ENCODE data around the gene TMEM11.
"Not testable (repeated sequence)": the region's sequence is repeated elsewhere in the genome, so short reads cannot be mapped to it uniquely, and the experiment has no call there.

TMEM11 gene

GRCh38 chr17:21242026-21242697 lies 28.2 kb upstream of the TMEM11 start:
- DNase-seq: no peak

DNA sequence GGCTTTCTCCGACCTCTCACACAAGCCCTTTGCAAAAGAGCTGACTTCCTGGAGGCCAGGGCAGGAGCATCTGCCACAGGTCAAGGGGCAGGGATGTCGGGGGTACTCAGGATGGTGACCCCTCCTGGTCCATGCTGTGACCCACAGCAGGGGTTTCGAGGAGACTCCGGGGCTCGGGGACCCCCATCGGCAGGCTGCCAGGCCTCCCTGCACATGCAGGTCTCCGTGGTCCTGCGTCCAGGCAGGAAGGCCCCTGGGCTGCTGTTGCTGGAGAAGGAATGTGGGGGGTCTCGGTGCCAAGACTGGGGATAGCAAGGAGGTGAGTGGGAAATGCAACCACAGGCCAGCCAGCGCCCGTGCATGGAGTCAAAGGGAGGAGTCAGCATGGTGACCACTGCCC lies 27.6 kb upstream of the TMEM11 start:
- no peak for DNase-seq

GRCh38 chr17:21240369-21241055 lies 26.6 kb upstream of the TMEM11 start:
- DNase-seq: no peak

DNA sequence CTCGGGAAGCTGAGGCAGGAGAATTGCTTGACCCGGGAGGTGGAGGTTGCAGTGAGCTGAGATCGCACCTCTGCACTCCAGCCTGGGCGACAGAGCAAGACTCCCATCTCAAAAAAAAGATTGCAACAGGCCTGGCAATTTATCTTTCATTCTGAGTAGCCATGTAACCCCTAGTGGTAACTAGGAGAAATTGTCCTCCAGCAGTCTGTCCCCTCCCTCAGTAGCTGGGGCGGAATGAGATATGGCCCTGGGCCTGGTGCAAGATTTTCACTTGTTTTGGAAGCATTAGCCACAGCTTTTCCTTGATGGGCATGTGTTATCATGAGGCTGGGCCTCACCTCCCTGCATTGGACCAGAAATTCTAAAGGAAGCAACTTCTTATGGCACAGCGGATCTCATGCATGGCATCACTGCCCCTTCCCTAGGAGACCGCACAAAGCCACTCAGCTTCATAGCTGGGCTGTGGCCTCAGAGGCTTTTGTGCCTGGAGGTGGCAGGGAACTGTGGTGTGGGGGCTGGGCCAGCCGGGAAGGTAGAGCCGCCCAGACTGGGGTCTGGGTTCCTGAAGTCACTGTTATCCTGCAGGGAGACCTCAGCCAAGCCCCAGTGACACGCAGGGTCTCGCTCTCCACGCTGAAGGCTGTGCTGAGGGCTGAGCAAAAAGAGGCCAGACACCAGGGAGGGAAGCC lies 25.9 kb upstream of the TMEM11 start:
- DNase-seq: no peak

DNA sequence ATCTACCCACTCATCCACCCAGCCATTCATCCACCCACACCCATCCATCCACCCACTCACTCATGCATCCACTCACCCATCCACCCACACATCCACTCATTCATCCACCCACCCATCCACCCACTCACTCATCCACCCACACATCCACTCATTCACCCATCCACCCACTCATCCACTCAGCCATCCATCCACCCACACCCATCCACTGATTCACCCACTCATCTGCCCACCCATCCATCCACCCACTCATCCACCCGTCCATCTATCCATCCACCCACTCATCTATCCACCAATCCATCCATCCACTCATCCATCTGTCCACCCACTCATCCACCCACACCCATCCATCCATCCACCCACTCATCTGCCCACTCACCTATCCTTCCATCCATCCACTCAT lies 22.0 kb upstream of the TMEM11 start:
- DNase-seq: peak; percentile 38

DNA sequence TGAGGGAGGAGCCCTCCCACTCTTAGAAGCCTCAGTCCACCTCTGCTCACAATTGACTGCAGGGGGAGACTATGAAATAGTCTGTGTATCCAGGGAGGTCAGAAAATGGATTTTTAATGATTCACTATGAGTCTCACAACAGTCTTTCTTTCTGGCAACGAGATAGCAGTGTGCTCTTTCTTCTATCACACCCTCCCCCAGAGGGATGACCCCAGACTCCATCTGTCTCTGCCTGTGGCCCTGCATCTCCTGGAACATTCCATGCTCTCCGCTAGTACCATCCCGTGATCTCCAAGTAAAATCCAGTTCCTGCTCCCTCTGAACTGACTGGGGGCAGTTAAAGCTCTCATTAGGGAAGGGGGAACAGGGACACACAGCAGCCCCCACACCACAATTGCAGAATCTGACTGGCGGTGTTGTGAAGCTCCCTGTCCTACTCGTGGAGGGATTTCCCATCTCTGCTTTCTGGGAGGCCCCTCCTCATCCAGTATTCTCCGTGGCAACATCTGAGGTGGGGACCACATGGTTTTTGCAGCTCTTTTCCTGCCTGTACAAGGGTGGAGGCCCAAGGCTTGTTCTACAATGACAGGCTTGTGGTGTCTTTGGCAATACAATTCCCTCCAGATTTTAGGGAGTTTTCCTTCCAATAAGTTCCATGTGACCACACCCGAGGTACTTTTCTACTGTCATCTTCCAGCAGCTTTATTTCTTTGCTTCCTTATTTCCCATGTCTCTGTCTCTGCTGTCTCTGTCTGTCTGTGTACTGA lies 19.8 kb upstream of the TMEM11 start:
- DNase-seq: no peak

DNA sequence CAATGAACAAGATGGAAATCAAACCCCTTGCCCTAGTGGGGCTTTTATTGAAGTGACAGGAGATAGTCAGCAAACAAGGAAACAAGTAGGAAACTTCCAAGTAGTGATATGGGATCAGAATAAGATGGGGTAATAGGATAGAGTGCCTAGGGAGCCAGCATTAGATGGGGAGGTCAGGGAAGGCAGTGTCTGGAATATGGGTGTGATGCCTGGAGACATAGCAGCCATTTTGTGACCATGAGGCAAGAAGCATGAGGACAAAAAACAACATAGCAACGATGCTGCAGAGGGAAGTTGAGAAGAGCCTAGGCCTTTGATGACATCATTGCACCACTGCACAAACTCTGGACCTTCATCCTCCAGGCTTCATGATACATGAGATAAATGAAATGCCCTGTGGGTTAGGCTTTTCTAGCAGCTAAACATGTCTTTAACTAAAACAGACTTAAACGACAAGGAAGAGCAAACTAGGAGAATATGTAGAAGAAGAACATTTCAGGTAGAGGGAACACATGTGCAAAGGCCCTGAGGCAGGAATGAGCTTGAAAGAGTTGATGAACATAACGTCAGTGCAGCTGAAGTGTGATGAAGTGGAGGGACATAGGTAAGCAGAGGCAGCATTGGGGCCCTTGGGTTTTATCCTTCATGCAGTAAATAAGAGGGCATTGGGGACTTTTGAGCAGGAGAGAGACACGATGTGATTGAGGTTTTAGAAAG lies 18.2 kb upstream of the TMEM11 start:
- DNase-seq: no peak

DNA sequence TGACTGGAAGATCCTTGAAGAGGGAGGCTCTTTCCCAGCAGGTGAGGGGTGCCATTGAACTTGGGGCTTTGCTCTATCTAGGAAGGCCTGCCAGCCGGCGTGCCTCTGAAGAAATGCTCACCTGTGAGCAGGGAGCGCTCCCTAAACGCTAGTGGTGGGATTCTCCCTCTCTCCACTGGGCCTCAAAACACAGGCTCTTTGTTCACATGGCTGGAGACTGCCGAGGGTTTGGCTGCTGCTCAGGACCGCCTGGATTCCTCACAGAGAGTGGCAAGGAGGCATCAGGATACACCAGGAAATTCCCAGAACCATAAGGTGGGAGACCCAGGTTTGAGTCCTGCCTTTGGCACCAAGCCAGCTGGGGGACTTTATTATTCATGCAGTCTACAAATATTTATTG lies 17.6 kb upstream of the TMEM11 start:
- no peak for DNase-seq

- no peak for DNase-seq
These were observed 14.9 kb upstream of the TMEM11 start for GRCh38 chr17:21228845-21229244.

DNA sequence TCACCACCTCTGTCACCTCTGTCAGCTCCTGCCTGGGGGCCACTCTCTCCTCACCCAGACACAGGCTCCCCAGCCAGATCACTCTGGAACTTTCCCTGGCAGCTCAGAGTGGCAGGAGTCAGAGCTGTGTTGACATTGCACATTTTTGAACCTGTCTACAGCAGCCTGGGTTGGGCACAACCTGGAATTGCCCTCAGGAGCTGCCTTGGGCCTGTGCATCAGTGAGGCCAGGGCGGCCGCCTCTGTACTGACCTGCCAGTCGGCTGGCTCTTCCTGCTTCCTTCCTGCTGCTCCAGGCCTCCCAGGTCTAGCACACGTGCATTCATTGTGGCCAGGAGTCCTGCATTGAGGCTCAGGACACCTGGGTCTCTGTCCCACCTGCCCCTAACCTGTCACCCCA lies 14.2 kb upstream of the TMEM11 start:
- DNase-seq: no peak

GRCh38 chr17:21227277-21227676 lies 13.3 kb upstream of the TMEM11 start:
- not testable (repeated sequence) for DNase-seq

- no peak for DNase-seq
These were observed 9.1 kb upstream of the TMEM11 start for GRCh38 chr17:21223086-21223485.

- DNase-seq: no peak
These were observed 4.9 kb upstream of the TMEM11 start for GRCh38 chr17:21218831-21219380.

GRCh38 chr17:21218101-21218500 lies 4.1 kb upstream of the TMEM11 start:
- peak; percentile 13 for DNase-seq

- DNase-seq: no peak
These were observed 3.4 kb upstream of the TMEM11 start for GRCh38 chr17:21217346-21217745.

DNA sequence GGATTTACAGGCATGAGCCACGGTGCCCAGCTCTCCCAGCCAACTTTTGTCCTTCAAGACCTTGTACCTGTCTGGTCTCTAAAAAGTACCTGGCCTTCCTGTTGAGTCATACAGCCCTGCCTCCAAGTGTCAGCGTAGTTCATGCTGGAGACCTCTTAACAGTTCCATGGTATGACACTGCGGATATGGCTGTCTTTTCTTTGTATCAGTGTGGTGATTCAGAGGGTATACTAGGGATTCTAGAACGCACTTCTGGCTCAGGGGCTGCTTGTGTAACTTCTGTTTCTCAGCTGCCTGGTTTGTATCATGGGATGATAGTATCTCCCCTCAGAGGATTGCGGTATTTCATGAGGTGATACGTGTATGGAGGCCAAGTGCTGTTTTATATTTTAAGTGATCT lies 2.0 kb upstream of the TMEM11 start:
- no peak for DNase-seq

DNA sequence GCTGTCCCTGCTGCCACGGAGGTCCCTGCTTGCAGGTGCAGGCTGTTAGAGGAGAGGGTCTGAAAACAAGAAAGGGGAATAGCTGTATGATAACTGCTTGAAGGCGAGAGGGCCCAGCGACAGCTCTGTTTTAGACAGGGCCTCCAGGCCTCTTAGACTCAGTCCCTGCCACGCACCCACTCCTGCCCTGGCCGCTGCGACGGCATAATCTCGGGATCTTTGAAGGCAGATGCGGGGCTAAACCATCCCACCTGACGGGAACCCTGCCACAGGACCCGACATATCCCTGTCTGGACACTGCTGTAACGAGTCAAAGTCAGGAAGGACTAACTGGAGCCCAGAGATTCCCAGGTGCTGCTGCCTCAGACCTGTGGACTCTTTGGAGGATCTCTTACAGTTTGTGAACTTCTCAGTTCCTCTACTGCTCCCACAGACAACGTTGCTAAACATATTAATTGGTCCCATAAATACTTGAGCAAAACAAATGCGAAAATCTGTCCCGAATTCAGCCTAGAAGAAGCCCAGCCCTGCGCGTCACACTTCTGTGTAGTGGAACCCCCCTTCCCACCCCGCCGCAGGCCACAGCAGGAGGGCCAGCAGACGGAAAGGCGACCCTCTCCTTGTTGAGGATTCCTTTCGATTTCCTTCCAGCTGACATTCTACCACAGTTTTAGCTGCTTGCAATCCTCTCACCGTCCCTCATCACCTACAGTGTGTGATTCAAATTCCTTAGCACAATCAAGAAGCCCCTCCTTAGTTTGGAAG lies 998 bp upstream of the TMEM11 start:
- no peak for DNase-seq

DNA sequence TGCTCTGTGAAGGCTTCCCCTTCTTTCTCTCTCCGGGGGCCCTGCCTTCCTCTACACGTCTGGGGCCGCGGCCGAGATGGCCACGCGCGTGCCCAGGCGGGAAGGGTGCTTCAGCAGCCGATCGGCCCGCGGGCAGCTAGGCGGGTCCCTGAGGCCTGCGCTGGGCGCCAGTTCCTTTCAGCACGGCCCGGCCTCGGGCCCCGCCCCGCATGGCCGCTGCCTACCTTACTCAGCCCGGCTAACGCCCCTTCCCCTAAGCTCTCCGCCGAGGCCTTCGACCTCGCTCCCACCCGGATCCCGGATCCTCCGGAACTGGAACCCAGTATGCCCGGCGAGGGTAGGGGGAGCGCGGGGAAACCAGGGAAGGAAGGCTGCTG lies 335 bp downstream of the TMEM11 start:
- peak; percentile 6 for DNase-seq

DNA sequence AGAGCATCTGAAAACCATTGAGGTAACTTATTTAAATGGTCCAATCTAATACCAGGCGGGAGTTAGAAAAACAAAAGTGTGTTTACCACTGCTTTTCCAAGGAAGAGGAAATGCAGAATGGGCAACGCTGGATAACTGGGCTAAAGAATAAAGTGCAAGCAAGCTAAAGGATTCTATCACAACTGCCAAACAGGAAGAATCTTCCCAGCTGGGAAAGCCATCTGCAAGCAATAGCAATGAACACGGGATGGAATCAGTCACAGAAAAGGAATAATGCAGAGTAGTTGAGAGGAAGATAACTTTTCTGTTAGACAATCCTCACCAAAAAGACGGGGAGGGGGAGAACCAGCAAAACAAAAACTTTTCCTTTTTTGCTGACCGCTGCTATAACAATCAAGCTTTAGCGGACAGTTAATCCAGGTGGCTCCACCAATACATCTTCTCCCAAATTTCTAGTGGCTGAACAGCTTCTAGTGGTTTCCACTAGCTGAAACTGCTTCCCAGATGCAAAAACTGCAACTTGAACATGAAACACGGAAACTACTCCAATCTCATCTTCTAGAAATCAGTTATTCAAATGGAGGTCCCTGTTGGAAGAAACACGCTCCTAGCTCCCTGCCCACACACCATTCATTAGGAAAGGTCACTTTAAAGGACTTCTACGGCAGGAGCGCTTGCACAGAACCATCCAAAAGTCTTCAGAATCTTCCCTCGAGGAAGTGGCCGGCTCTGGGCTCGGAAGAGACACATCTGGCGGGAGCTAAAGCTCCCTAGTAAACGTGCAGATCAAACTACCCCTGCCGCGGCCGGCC lies 929 bp downstream of the TMEM11 start:
- no peak for DNase-seq

GRCh38 chr17:21211825-21212479 lies 2.0 kb downstream of the TMEM11 start:
- no peak for DNase-seq
